SK-N-SH treated with all-trans-retinoic acid at 6 μM for 48 hours (cell line): ENCODE measurements around the gene CGB3.
A peak's percentile ranks its signal among the peaks of the same experiment; 100 is the strongest.

Source experiments
- ATAC-seq: fragments of 200-7000 bp; cut with Tn5 transposase; 3 replicates; pipeline ENCODE4 v1.9.1; 2020; ENCODE audit warnings: mild to moderate bottlenecking, moderate library complexity
- ARNTL ChIP-seq: fragments of 450-650 bp; formaldehyde crosslinking; IDR thresholded peaks from 2 replicates; pipeline ENCODE4 v1.5.0; 2020; ENCODE audit warnings: low read depth, mild to moderate bottlenecking, moderate library complexity, borderline replicate concordance
- BACH2 ChIP-seq: fragments of 250-450 bp; sonication (Bioruptor Pico); IDR thresholded peaks from 2 replicates; pipeline ENCODE4 v1.9.0; 2021; ENCODE audit warnings: mild to moderate bottlenecking, borderline replicate concordance
- CREB5 ChIP-seq: fragments of 250-450 bp; sonication (Bioruptor Pico); IDR thresholded peaks from 2 replicates; pipeline ENCODE4 v1.5.1; 2020; ENCODE audit warnings: low read depth, mild to moderate bottlenecking, moderate library complexity
- CSRNP3 ChIP-seq: fragments of 250-450 bp; sonication (Bioruptor Pico); IDR thresholded peaks from 2 replicates; pipeline ENCODE4 v1.5.1; 2021; ENCODE audit warnings: mild to moderate bottlenecking, moderate library complexity
- ESRRG ChIP-seq: fragments of 250-450 bp; sonication (Bioruptor Pico); IDR thresholded peaks from 2 replicates; pipeline ENCODE4 v1.6.1; 2021; ENCODE audit warnings: mild to moderate bottlenecking
- GLIS3 ChIP-seq: fragments of 250-450 bp; sonication (Bioruptor Pico); IDR thresholded peaks from 2 replicates; pipeline ENCODE4 v1.5.0; 2020; ENCODE audit warnings: mild to moderate bottlenecking, moderate library complexity
- ISL1 ChIP-seq: fragments of 250-450 bp; sonication (Bioruptor Pico); IDR thresholded peaks from 2 replicates; pipeline ENCODE4 v2.1.2; 2022; ENCODE audit warnings: mild to moderate bottlenecking, moderate library complexity
- OSR1 ChIP-seq: fragments of 250-450 bp; sonication (Bioruptor Pico); IDR thresholded peaks from 2 replicates; pipeline ENCODE4 v1.8.0; 2022; ENCODE audit warnings: moderate library complexity, mild to moderate bottlenecking, inconsistent platforms
- PATZ1 ChIP-seq: fragments of 250-450 bp; sonication (Bioruptor Pico); IDR thresholded peaks from 2 replicates; pipeline ENCODE4 v1.8.0; 2020; ENCODE audit warnings: mild to moderate bottlenecking, moderate library complexity, borderline replicate concordance
- PPARA ChIP-seq: fragments of 250-450 bp; sonication (Bioruptor Pico); IDR thresholded peaks from 2 replicates; pipeline ENCODE4 v1.5.0; 2020; ENCODE audit warnings: mild to moderate bottlenecking, borderline replicate concordance
- RARB ChIP-seq: fragments of 250-450 bp; sonication (Bioruptor Pico); IDR thresholded peaks from 2 replicates; pipeline ENCODE4 v1.8.0; 2021; ENCODE audit warnings: mild to moderate bottlenecking, moderate library complexity
- SNAI2 ChIP-seq: fragments of 250-450 bp; sonication (Bioruptor Pico); IDR thresholded peaks from 2 replicates; pipeline ENCODE4 v1.5.0; 2020; ENCODE audit warnings: mild to moderate bottlenecking, moderate library complexity
- TCF4 ChIP-seq: fragments of 250-450 bp; sonication (Bioruptor Pico); IDR thresholded peaks from 2 replicates; pipeline ENCODE4 v1.8.0; 2021; ENCODE audit warnings: mild to moderate bottlenecking, moderate library complexity, borderline replicate concordance
- TOX ChIP-seq: fragments of 250-450 bp; sonication (Bioruptor Pico); IDR thresholded peaks from 2 replicates; pipeline ENCODE4 v1.8.0; 2021; ENCODE audit warnings: mild to moderate bottlenecking, moderate library complexity, borderline replicate concordance
- TSHZ2 ChIP-seq: fragments of 250-450 bp; sonication (Bioruptor Pico); IDR thresholded peaks from 2 replicates; pipeline ENCODE4 v1.5.0; 2020; ENCODE audit warnings: mild to moderate bottlenecking, moderate library complexity
- ZC3H10 ChIP-seq: fragments of 250-450 bp; sonication (Bioruptor Pico); IDR thresholded peaks from 2 replicates; pipeline ENCODE4 v1.5.1; 2021; ENCODE audit warnings: mild to moderate bottlenecking, moderate library complexity
- ZFP3 ChIP-seq: fragments of 250-450 bp; sonication (Bioruptor Pico); IDR thresholded peaks from 2 replicates; pipeline ENCODE4 v1.5.0; 2020; ENCODE audit warnings: mild to moderate bottlenecking, moderate library complexity
- ZFP30 ChIP-seq: fragments of 450-650 bp; formaldehyde crosslinking; IDR thresholded peaks from 2 replicates; pipeline ENCODE4 v1.5.0; 2022; ENCODE audit warnings: mild to moderate bottlenecking, moderate library complexity
- ZNF565 ChIP-seq: fragments of 450-650 bp; formaldehyde crosslinking; conservative IDR thresholded peaks from 2 replicates; pipeline ENCODE4 v1.5.0; 2020; ENCODE audit warnings: low read depth, mild to moderate bottlenecking, moderate library complexity
- ZNF70 ChIP-seq: fragments of 450-650 bp; formaldehyde crosslinking; IDR thresholded peaks from 2 replicates; pipeline ENCODE4 v1.5.0; 2020; ENCODE audit warnings: mild to moderate bottlenecking, moderate library complexity
- ZNF8 ChIP-seq: fragments of 450-650 bp; formaldehyde crosslinking; IDR thresholded peaks from 2 replicates; pipeline ENCODE4 v1.5.0; 2020; ENCODE audit warnings: mild to moderate bottlenecking, moderate library complexity

The CGB3 gene

GRCh38 chr19:49064768-49065611 is 40.9 kb upstream of the CGB3 start, which contains the start of gene NTF4:
NTF4 (minus strand) TSS chr19:49064818; CDS start chr19:49061997, 2,821 bp downstream.
- TF ChIP-seq CSRNP3 (CRISPR knock-in tag) (no peak), ISL1 (CRISPR knock-in tag) (no peak)
- TF ChIP-seq, all 23 proteins: peak for 0

GRCh38 chr19:49064029-49064629 is 40.0 kb upstream of the CGB3 start:
- TF ChIP-seq ZFP3 (CRISPR knock-in tag) (no peak), ZC3H10 (CRISPR knock-in tag) (no peak), GLIS3 (no peak), CREB5 (CRISPR knock-in tag) (no peak), TOX (no peak), PATZ1 (CRISPR knock-in tag) (no peak), ZFP30 (CRISPR knock-in tag) (no peak), ESRRG (CRISPR knock-in tag) (no peak), ARNTL (CRISPR knock-in tag) (no peak), ZNF70 (CRISPR knock-in tag) (no peak), OSR1 (CRISPR knock-in tag) (no peak), RARB (CRISPR knock-in tag) (no peak), BACH2 (no peak), ZNF8 (CRISPR knock-in tag) (no peak), TSHZ2 (no peak), ZNF565 (CRISPR knock-in tag) (no peak), TCF4 (CRISPR knock-in tag) (no peak)
- peak; percentile 23 for ATAC-seq

More at GRCh38 chr19:49064768-49065611, 40.9 kb upstream of the CGB3 start, which contains the start of gene NTF4:
- ATAC-seq = peak; percentile 70

- no peak for TF ChIP-seq ZNF565 (CRISPR knock-in tag)
- TF ChIP-seq ZC3H10 (CRISPR knock-in tag) = no peak
- no peak for TF ChIP-seq ESRRG (CRISPR knock-in tag)
- no peak for ATAC-seq
These were observed 37.3 kb upstream of the CGB3 start for GRCh38 chr19:49061445-49061844.

GRCh38 chr19:49061000-49061399 is 36.9 kb upstream of the CGB3 start:
- no peak for ATAC-seq

More at GRCh38 chr19:49061000-49061399, 36.9 kb upstream of the CGB3 start:
- TF ChIP-seq SNAI2 = no peak
- peak; percentile 99 for TF ChIP-seq ZFP3 (CRISPR knock-in tag)
- no peak for TF ChIP-seq PATZ1 (CRISPR knock-in tag)
- TF ChIP-seq PPARA = no peak
